Measurements from ENCODE around the gene TNS4.

- TF ChIP-seq CTCF (IDR thresholded peaks at IDR 0.05) (peak; percentile 2 to 25 (median 11)), POLR2A (IDR thresholded peaks at IDR 0.05) (no peak)
Measured at GRCh38 chr17:40443196-40443987, 58.0 kb downstream of the TNS4 start, which contains the start of gene IGFBP4.
